CD14-positive monocyte (primary cell): Measurements from ENCODE around the gene ELAVL2. TPM values are rescaled to one million over a fixed set of nuclear protein-coding genes. Genes with fewer than 3 reads are reported as not detected.

ENCODE experiments used
- DNase-seq, 3 donors: peaks; one replicate each; pipeline ENCODE4 v3.0.0-alpha.2; 2011 to 2022
- H2AFZ ChIP-seq: 2 replicates; pipeline ENCODE4 v1.6.0; 2012; ENCODE audit warnings: mild to moderate bottlenecking, low read depth, low read length, inconsistent platforms; ENCODE audit not compliant: insufficient read depth, poor library complexity, severe bottlenecking
- H3K27ac ChIP-seq, 2 donors: 1 replicate in 1 of 2; 2 replicates in 1 of 2; pipeline ENCODE4 v1.5.1; 2012 to 2013; ENCODE audit warnings: low read length in 2 of 2, control low read depth in 1 of 2, inconsistent platforms in 1 of 2, low read depth in 1 of 2, mild to moderate bottlenecking in 1 of 2
- H3K27me3 ChIP-seq, 2 donors: one replicate each; pipeline versions ENCODE4 v1.6.0 to v1.6.1; 2011 to 2013; ENCODE audit warnings: low read length in 2 of 2; ENCODE audit not compliant: control insufficient read depth in 2 of 2, insufficient read depth in 2 of 2
- H3K36me3 ChIP-seq, 2 donors: replicated peaks in 1 of 2; 1 replicate in 1 of 2; 2 replicates in 1 of 2; pipeline versions ENCODE4 v1.5.1 to v1.6.1; 2012 to 2013; ENCODE audit warnings: low read length in 2 of 2, control low read depth in 1 of 2, inconsistent platforms in 1 of 2, mild to moderate bottlenecking in 1 of 2; ENCODE audit not compliant: insufficient read depth in 2 of 2, control insufficient read depth in 1 of 2
- H3K4me1 ChIP-seq, 2 donors: 1 replicate in 1 of 2; 2 replicates in 1 of 2; pipeline versions ENCODE4 v1.5.1 to v1.6.1; 2012 to 2013; ENCODE audit warnings: low read length in 2 of 2, control low read depth in 1 of 2, inconsistent platforms in 1 of 2, mild to moderate bottlenecking in 1 of 2, moderate library complexity in 1 of 2; ENCODE audit not compliant: insufficient read depth in 2 of 2, control insufficient read depth in 1 of 2
- H3K4me2 ChIP-seq: replicated peaks from 2 replicates; pipeline ENCODE3; 2012; ENCODE audit warnings: low read length, moderate library complexity, mild to moderate bottlenecking; ENCODE audit not compliant: poor library complexity, severe bottlenecking; ENCODE audit errors: extremely low read depth
- H3K4me3 ChIP-seq, 3 experiments: fragments of 200-600 bp in 1 of 3; sonication (generic) in 1 of 3; replicated peaks in 1 of 3; 1 replicate in 2 of 3; 2 replicates in 1 of 3; pipeline ENCODE4 v1.5.1; 2011 to 2013; ENCODE audit warnings: low read length in 3 of 3, mild to moderate bottlenecking in 3 of 3, control low read depth in 2 of 3, low read depth in 2 of 3, inconsistent platforms in 1 of 3, moderate library complexity in 1 of 3
- H3K79me2 ChIP-seq: 2 replicates; pipeline ENCODE4 v1.6.0; 2012; ENCODE audit warnings: mild to moderate bottlenecking, control low read depth, inconsistent platforms, low read length, moderate library complexity; ENCODE audit not compliant: insufficient read depth
- H3K9ac ChIP-seq: 2 replicates; pipeline ENCODE4 v1.6.0; 2017; ENCODE audit warnings: low read length, mild to moderate bottlenecking; ENCODE audit not compliant: insufficient read depth, poor library complexity, severe bottlenecking
- H3K9me3 ChIP-seq, 2 donors: replicated peaks in 1 of 2; 1 replicate in 1 of 2; 2 replicates in 1 of 2; pipeline versions ENCODE4 v1.5.1 to v1.6.1; 2012 to 2013; ENCODE audit warnings: low read length in 2 of 2, control low read depth in 1 of 2; ENCODE audit not compliant: control insufficient read depth in 1 of 2, insufficient read depth in 1 of 2
- H4K20me1 ChIP-seq: 2 replicates; pipeline ENCODE4 v1.6.0; 2012; ENCODE audit warnings: mild to moderate bottlenecking, low read length, control low read depth, moderate library complexity; ENCODE audit not compliant: insufficient read depth
- H3K27ac Mint-ChIP-seq, 7 donors: one replicate each; pipeline ENCODE4 v1.8.0; 2020; ENCODE audit warnings: mild to moderate bottlenecking in 7 of 7, mixed read lengths in 7 of 7, moderate library complexity in 6 of 7, inconsistent platforms in 2 of 7
- H3K27me3 Mint-ChIP-seq, 3 donors: one replicate each; pipeline ENCODE4 v1.8.0; 2021 to 2022; ENCODE audit warnings: low read depth in 3 of 3, mild to moderate bottlenecking in 3 of 3, mixed read lengths in 3 of 3, moderate library complexity in 3 of 3, inconsistent platforms in 1 of 3
- H3K36me3 Mint-ChIP-seq, 2 donors: one replicate each; pipeline ENCODE4 v1.8.0; 2020; ENCODE audit warnings: mixed read lengths in 2 of 2, inconsistent platforms in 1 of 2, mild to moderate bottlenecking in 1 of 2
- H3K4me1 Mint-ChIP-seq: one replicate; pipeline ENCODE4 v1.8.0; 2020; ENCODE audit warnings: mild to moderate bottlenecking, mixed read lengths
- H3K4me3 Mint-ChIP-seq, 2 donors: one replicate each; pipeline ENCODE4 v1.8.0; 2020; ENCODE audit warnings: mild to moderate bottlenecking in 2 of 2, mixed read lengths in 2 of 2, moderate library complexity in 1 of 2
- H3K9me3 Mint-ChIP-seq, 7 donors: one replicate each; pipeline ENCODE4 v1.8.0; 2020 to 2022; ENCODE audit warnings: mixed read lengths in 7 of 7, mild to moderate bottlenecking in 6 of 7, moderate library complexity in 6 of 7, inconsistent platforms in 2 of 7
- CTCF ChIP-seq: fragments of 200-600 bp; IDR thresholded peaks from one replicate; pipeline ENCODE4 v1.8.0; 2022; ENCODE audit warnings: antibody characterized with exemption, mild to moderate bottlenecking
- WGBS: methylation state at CpG from one replicate; pipeline ENCODE4 v1.1.5; 2013; ENCODE audit warnings: missing lambda C conversion rate; ENCODE audit not compliant: insufficient coverage; 5-methylcytosine and 5-hydroxymethylcytosine counted together
- intact Hi-C, 2 donors: fragments of 100-400 bp; cut with micrococcal nuclease; formaldehyde crosslinking; loops; one replicate each; pipeline versions ENCODE4 v1.15.0 to v1.15.1; 2023
- polyA plus RNA-seq, 3 donors: library from polyadenylated mRNA; depleted of rRNA in 1 of 3; unstranded in 2 of 3; stranded (reverse) in 1 of 3; fragments of 300-500 nt in 2 of 3; fragments of >200 nt in 1 of 3; fragmentation: Illumina TruSeq in 2 of 3; gene quantifications; 1 replicate in 2 of 3; 2 replicates in 1 of 3; pipeline ENCODE4 v1.2.3, GENCODE V29; 2012 to 2021

Gene ELAVL2
- polyA plus RNA-seq, 3 donors = not detected

- no CpG with 5 or more reads among the region's 3 CpGs for WGBS
- no peak for DNase-seq
- no peak overlapping the region for H3K4me2 ChIP-seq
- no peak overlapping the region for H3K4me3 Mint-ChIP-seq
- no peaks in the 10 kb centered on the region for H3K27me3 ChIP-seq
- H2AFZ ChIP-seq = no peak overlapping the region
- no peaks in the 10 kb centered on the region for H4K20me1 ChIP-seq
- H3K4me1 Mint-ChIP-seq = no peaks in the 10 kb centered on the region
- H3K79me2 ChIP-seq = no peaks in the 10 kb centered on the region
- no peak overlapping the region for H3K4me3 ChIP-seq
- intact Hi-C loops = no loop called here
- H3K9ac ChIP-seq = no peak overlapping the region
- no peaks in the 10 kb centered on the region for H3K9me3 ChIP-seq
- no peaks in the 10 kb centered on the region for H3K27me3 Mint-ChIP-seq
- H3K4me1 ChIP-seq = no peaks in the 10 kb centered on the region
- no peak overlapping the region for H3K27ac Mint-ChIP-seq
- peaks cover 0 to 2% (median 0%) of the 10 kb centered on the region in 7 donors for H3K9me3 Mint-ChIP-seq
- H3K36me3 Mint-ChIP-seq = no peaks in the 10 kb centered on the region
- no peak overlapping the region for H3K27ac ChIP-seq
- no peaks in the 10 kb centered on the region for H3K36me3 ChIP-seq
- TF ChIP-seq CTCF = no peak
Measured at GRCh38 chr9:23750808-23751207, 75.2 kb downstream of the ELAVL2 start.

- TF ChIP-seq CTCF = no peak
- H3K9me3 ChIP-seq = no peaks in the 10 kb centered on the region
- H3K27me3 ChIP-seq = no peaks in the 10 kb centered on the region
- no peaks in the 10 kb centered on the region for H3K36me3 Mint-ChIP-seq
- no peaks in the 10 kb centered on the region for H3K27me3 Mint-ChIP-seq
- H3K4me1 Mint-ChIP-seq = no peaks in the 10 kb centered on the region
- no peak overlapping the region for H3K9ac ChIP-seq
- H2AFZ ChIP-seq = no peak overlapping the region
- H3K27ac ChIP-seq = no peak overlapping the region
- H3K79me2 ChIP-seq = no peaks in the 10 kb centered on the region
- H3K4me2 ChIP-seq = no peak overlapping the region
- peaks cover 0 to 2% (median 0%) of the 10 kb centered on the region in 7 donors for H3K9me3 Mint-ChIP-seq
- intact Hi-C loops = no loop called here
- no peak for DNase-seq
- H3K4me3 ChIP-seq = no peak overlapping the region
- no peak overlapping the region for H3K4me3 Mint-ChIP-seq
- no peaks in the 10 kb centered on the region for H3K36me3 ChIP-seq
- no peaks in the 10 kb centered on the region for H4K20me1 ChIP-seq
- WGBS = 100% methylated on average over 2 of the region's 5 CpGs
- no peak overlapping the region for H3K27ac Mint-ChIP-seq
- H3K4me1 ChIP-seq = no peaks in the 10 kb centered on the region
Measured at GRCh38 chr9:23747088-23748075, 78.7 kb downstream of the ELAVL2 start.
